GM18909 (cell line): ENCODE results near the gene HMOX2.
A peak's percentile ranks its signal among the peaks of the same experiment; 100 is the strongest.

Source experiments
- ATAC-seq: cut with Tn5 transposase; IDR thresholded peaks from one replicate; pipeline ENCODE4 v1.9.1; 2021; ENCODE audit warnings: mild to moderate bottlenecking; ENCODE audit not compliant: unreplicated experiment, poor library complexity

Gene HMOX2

GRCh38 chr16:4475880-4476788 lies at the start of gene HMOX2:
Gene HMOX2 (plus strand): TSS chr16:4476398. CDS start chr16:4505525, 29,127 bp downstream.
- peak; percentile 87 for ATAC-seq

GRCh38 chr16:4426722-4427372 lies 49.4 kb upstream of the HMOX2 start:
- no peak for ATAC-seq

GRCh38 chr16:4428500-4428899 lies 47.7 kb upstream of the HMOX2 start:
- ATAC-seq, result no peak

GRCh38 chr16:4431023-4431422 lies 45.2 kb upstream of the HMOX2 start:
- no peak for ATAC-seq

- no peak for ATAC-seq
These were observed 43.0 kb upstream of the HMOX2 start for GRCh38 chr16:4433228-4433627.

- ATAC-seq, result no peak
These were observed 42.0 kb upstream of the HMOX2 start for GRCh38 chr16:4433914-4434787.

GRCh38 chr16:4435337-4436067 lies 40.7 kb upstream of the HMOX2 start:
- no peak for ATAC-seq

GRCh38 chr16:4437366-4437765 lies 38.8 kb upstream of the HMOX2 start:
- no peak for ATAC-seq

GRCh38 chr16:4442371-4442770 lies 33.8 kb upstream of the HMOX2 start:
- ATAC-seq, result no peak

GRCh38 chr16:4443271-4443670 lies 32.9 kb upstream of the HMOX2 start:
- no peak for ATAC-seq

GRCh38 chr16:4443986-4444385 lies 32.2 kb upstream of the HMOX2 start:
- ATAC-seq, result no peak

GRCh38 chr16:4450430-4450829 lies 25.8 kb upstream of the HMOX2 start:
- ATAC-seq, result no peak

- ATAC-seq, result no peak
These were observed 25.2 kb upstream of the HMOX2 start for GRCh38 chr16:4450931-4451519.

GRCh38 chr16:4452674-4453073 lies 23.5 kb upstream of the HMOX2 start:
- no peak for ATAC-seq

GRCh38 chr16:4454623-4455022 lies 21.6 kb upstream of the HMOX2 start:
- no peak for ATAC-seq

GRCh38 chr16:4455081-4455480 lies 21.1 kb upstream of the HMOX2 start:
- ATAC-seq, result no peak

- ATAC-seq, result no peak
These were observed 20.2 kb upstream of the HMOX2 start for GRCh38 chr16:4455951-4456350.

GRCh38 chr16:4460936-4461249 lies 15.3 kb upstream of the HMOX2 start:
- no peak for ATAC-seq

GRCh38 chr16:4461250-4462085 lies 14.7 kb upstream of the HMOX2 start:
- no peak for ATAC-seq
